ENCODE results near the gene ELF1. TPM values are rescaled to one million over a fixed set of nuclear protein-coding genes. Genes with fewer than 3 reads are reported as not detected.

The ELF1 gene
- total and polyA plus RNA-seq, 2 of the 4 experiments (the other 2 are of a cell fraction), result 25.4 to 27.6 TPM

GRCh38 chr13:41005704-41006103, 13.4 kb downstream of the ELF1 start:
- Histone ChIP-seq H3K36me3 (ENCODE audit: control insufficient read depth, insufficient read depth, low read length) (no peaks in the 10 kb centered on the region), H3K27me3 (ENCODE audit: control insufficient read depth, insufficient read depth, low read length) (no peaks in the 10 kb centered on the region), H3K4me3 (ENCODE audit: insufficient read depth, low read depth, low read length) (no peak overlapping the region), H3K79me1 (ENCODE audit: low read depth in 1 of 2, low read length in 2 of 2) (peaks cover 12 to 52% of the 10 kb centered on the region in 2 experiments; a peak in 3 of 4 replicates), H2AK9ac (replicated peaks; ENCODE audit: low read depth, low read length, poor library complexity) (no peak overlapping the region), H3K14ac (replicated peaks; ENCODE audit: low read depth, low read length) (no peak overlapping the region), H2AK5ac (ENCODE audit: low read depth, low read length) (no peak overlapping the region), H3K56ac (ENCODE audit: extremely low read depth, insufficient read depth, low read length) (no peak overlapping the region), H3K9me3 (ENCODE audit: control insufficient read depth, insufficient read depth, low read length) (no peaks in the 10 kb centered on the region), H3K9ac (ENCODE audit: low read depth, low read length) (no peak overlapping the region), H2BK120ac (ENCODE audit: low read depth, low read length) (no peak overlapping the region), H4K20me1 (ENCODE audit: insufficient read depth, low read length) (peaks cover 49% of the 10 kb centered on the region), H3K27ac (ENCODE audit: insufficient read depth, low read length) (no peak overlapping the region), H2BK20ac (ENCODE audit: low read depth, low read length) (no peak overlapping the region), H3K4ac (ENCODE audit: low read depth, low read length) (no peak overlapping the region), H3K9me1 (ENCODE audit: insufficient read depth, low read length) (peaks cover 8% of the 10 kb centered on the region), H4K91ac (ENCODE audit: insufficient read depth, low read depth, low read length) (no peak overlapping the region), H2BK15ac (ENCODE audit: low read depth, low read length) (no peak overlapping the region), H4K5ac (ENCODE audit: low read depth, low read length) (no peak overlapping the region), H2AFZ (replicated peaks; ENCODE audit: low read length, poor library complexity) (no peak overlapping the region), H4K8ac (ENCODE audit: low read depth in 2 of 2, low read length in 2 of 2) (no peak overlapping the region), H3K4me2 (ENCODE audit: low read depth, low read length) (no peak overlapping the region), H3K4me1 (ENCODE audit: control insufficient read depth, insufficient read depth, low read length) (peaks cover 4% of the 10 kb centered on the region), H3K18ac (ENCODE audit: low read depth, low read length) (no peak overlapping the region), H2BK5ac (ENCODE audit: low read depth, low read length, poor library complexity, severe bottlenecking) (no peak overlapping the region), H3K23ac (ENCODE audit: low read depth, low read length) (no peak overlapping the region)
- no peak for ATAC-seq (ENCODE audit: low read depth)
- intact Hi-C loops (cut with micrococcal nuclease), result no loop called here
- in situ Hi-C loops (cut with MboI; ENCODE audit: low sequenced_read_pairs), result no loop called here
- dilution Hi-C loops (cut with HindIII; ENCODE audit: low sequenced_read_pairs, unreplicated experiment), result no loop called here
- TF ChIP-seq BHLHE40 (IDR thresholded peaks at IDR 0.05; ENCODE audit: low read depth, low read length) (no peak), ELK1 (IDR thresholded peaks at IDR 0.05; ENCODE audit: borderline replicate concordance, low read depth, low read length) (no peak), CEBPB (IDR thresholded peaks at IDR 0.05; ENCODE audit: low read depth, low read length) (no peak), CHD1 (IDR thresholded peaks at IDR 0.05; ENCODE audit: low read depth, low read length) (no peak)
- no peak for DNase-seq
- ChIA-PET CTCF (no interaction called here), POLR2A (ENCODE audit: unreplicated experiment) (no interaction called here)
- BruUV-seq (replicated peaks), result no TSS peak
